ENCODE measurements around the gene CKS1B. TPM values are rescaled to one million over a fixed set of nuclear protein-coding genes. Genes with fewer than 3 reads are reported as not detected.

The CKS1B gene
- total and polyA plus RNA-seq, 9 of the 15 experiments (the other 6 are each of a cell fraction or from before 2014, with no cell fraction given): 215 to 1,103 (median 460) TPM

DNA sequence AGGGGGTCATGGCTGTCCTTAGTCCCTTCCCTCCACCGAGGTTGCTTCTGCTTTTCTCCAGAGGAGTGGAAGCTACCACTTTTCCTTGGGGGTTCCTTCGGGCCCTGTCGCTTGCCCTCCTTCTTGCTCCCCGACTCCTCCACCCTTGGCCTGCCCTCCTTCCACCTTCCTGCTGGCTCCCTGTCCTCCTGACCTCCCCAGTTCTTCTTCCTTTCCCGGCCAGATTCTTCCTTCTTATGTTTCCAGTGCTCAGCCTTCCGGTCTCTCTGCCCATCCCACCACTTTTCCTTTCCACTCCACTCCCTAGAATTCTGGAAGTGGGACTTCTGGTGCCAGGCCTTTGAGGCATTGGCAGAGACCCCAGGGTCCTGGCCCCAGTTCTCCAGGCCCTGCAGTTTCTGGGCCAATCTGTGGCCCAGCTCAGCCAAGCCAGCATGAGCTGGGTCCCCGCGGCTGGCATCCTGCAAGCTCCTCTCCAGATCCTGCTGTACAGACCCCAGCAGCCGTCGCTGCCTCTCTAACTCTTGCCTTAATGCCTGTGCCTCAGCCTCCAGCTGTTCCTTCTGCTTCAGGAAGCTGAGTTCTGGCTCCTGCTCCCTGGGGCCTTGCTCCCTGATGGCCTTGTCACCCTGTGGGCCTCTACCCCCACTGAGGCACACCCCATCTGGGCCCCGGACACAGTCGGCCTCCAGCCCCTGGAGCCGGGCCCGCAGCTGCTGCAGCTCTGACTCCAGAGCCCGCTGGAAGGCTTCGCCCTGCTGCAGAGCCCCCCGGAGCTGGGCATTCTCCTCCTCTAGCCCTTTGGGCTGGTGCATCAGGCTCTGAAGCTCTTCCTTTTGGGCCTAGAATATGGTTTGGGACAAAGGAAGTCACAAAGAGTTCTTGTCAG is 28.3 kb upstream of the CKS1B start:
- in situ Hi-C loops (cut with MboI): no loop called here
- Histone ChIP-seq H3K4me1 (replicated peaks in 1 of 2; ENCODE audit: control insufficient read depth in 2 of 2, insufficient read depth in 2 of 2, low read length in 2 of 2) (peaks cover 25 to 50% of the 10 kb centered on the region in 2 experiments; a peak in 4 of 5 replicates), H3K9ac (ENCODE audit: insufficient read depth in 1 of 2, low read depth in 2 of 2, low read length in 2 of 2) (peak overlapping the region in 1 of 2 experiments; percentile 69; a peak in 2 of 4 replicates), H3K27me3 (ENCODE audit: control insufficient read depth in 2 of 2, insufficient read depth in 2 of 2, low read length in 2 of 2) (no peaks in the 10 kb centered on the region), H3K4me3 (no peak overlapping the region), H3K4me2 (ENCODE audit: insufficient read depth, low read length) (no peak overlapping the region), H3K36me3 (ENCODE audit: control insufficient read depth, insufficient read depth, low read length) (no peaks in the 10 kb centered on the region; the same call in 2 of the 3 replicates), H3K9me1 (ENCODE audit: control insufficient read depth, insufficient read depth, low read length) (no peaks in the 10 kb centered on the region), H3K79me2 (ENCODE audit: control insufficient read depth, insufficient read depth, low read length) (no peaks in the 10 kb centered on the region), H3K9me3 (replicated peaks; ENCODE audit: control insufficient read depth, insufficient read depth, low read depth, low read length) (no peaks in the 10 kb centered on the region), H2AFZ (ENCODE audit: low read depth, low read length) (no peak overlapping the region), H3K27ac (ENCODE audit: extremely low read depth, low read depth, low read length) (no peak overlapping the region), H4K20me1 (replicated peaks; ENCODE audit: control insufficient read depth, insufficient read depth, low read length) (0 out of 2 replicates have a peak, but pooled peaks cover 3% of the 10 kb centered on the region)
- CTCF ChIA-PET (ENCODE audit: low intra/inter-chr PET ratio): interaction anchor here (0.7 kb wide), 1 partner anchor 117 kb away, joined by 4 read pairs; no protein-coding TSS in a partner anchor
- FAIRE-seq: no peak
- no peak for DNase-seq (ENCODE audit: extremely low read depth in 1 of 4, low spot score in 3 of 4)
- intact Hi-C loops (cut with micrococcal nuclease): no loop called here
- TF ChIP-seq, protein P1, sequence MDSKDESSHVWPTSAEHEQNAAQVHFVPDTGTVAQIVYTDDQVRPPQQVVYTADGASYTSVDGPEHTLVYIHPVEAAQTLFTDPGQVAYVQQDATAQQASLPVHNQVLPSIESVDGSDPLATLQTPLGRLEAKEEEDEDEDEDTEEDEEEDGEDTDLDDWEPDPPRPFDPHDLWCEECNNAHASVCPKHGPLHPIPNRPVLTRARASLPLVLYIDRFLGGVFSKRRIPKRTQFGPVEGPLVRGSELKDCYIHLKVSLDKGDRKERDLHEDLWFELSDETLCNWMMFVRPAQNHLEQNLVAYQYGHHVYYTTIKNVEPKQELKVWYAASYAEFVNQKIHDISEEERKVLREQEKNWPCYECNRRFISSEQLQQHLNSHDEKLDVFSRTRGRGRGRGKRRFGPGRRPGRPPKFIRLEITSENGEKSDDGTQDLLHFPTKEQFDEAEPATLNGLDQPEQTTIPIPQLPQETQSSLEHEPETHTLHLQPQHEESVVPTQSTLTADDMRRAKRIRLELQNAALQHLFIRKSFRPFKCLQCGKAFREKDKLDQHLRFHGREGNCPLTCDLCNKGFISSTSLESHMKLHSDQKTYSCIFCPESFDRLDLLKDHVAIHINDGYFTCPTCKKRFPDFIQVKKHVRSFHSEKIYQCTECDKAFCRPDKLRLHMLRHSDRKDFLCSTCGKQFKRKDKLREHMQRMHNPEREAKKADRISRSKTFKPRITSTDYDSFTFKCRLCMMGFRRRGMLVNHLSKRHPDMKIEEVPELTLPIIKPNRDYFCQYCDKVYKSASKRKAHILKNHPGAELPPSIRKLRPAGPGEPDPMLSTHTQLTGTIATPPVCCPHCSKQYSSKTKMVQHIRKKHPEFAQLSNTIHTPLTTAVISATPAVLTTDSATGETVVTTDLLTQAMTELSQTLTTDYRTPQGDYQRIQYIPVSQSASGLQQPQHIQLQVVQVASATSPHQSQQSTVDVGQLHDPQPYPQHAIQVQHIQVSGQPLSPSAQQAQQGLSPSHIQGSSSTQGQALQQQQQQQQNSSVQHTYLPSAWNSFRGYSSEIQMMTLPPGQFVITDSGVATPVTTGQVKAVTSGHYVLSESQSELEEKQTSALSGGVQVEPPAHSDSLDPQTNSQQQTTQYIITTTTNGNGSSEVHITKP (IDR thresholded peaks at IDR 0.05; ENCODE audit: partially characterized antibody): peak; percentile 72
- TF ChIP-seq POLR2AphosphoS5 (IDR thresholded peaks at IDR 0.05; ENCODE audit: control insufficient read depth, insufficient read depth, low read depth, low read length): no peak
- TF ChIP-seq RBM17 (IDR thresholded peaks at IDR 0.05; ENCODE audit: borderline replicate concordance, low read depth, low read length): no peak
- no peak for TF ChIP-seq ZNF764 (CRISPR knock-in tag; IDR thresholded peaks at IDR 0.05; ENCODE audit: low read depth)
- TF ChIP-seq SREBF1 (IDR thresholded peaks at IDR 0.05; ENCODE audit: borderline replicate concordance, low read depth, low read length): no peak
- no peak for TF ChIP-seq CTBP1 (IDR thresholded peaks at IDR 0.05; ENCODE audit: borderline replicate concordance)
- TF ChIP-seq TFAP4 (CRISPR knock-in tag; IDR thresholded peaks at IDR 0.05; ENCODE audit: borderline replicate concordance): no peak
- TF ChIP-seq NR4A1 (CRISPR knock-in tag; IDR thresholded peaks at IDR 0.05): no peak
- no peak for TF ChIP-seq NR4A1 (tag; IDR thresholded peaks at IDR 0.05)
- BruUV-seq (replicated peaks): no TSS peak
- POLR2A ChIA-PET: interaction anchor here (0.6 to 1.0 kb wide), 4 partner anchors 8 to 49 kb away, joined by 3 to 4 read pairs (median 4); partner anchors contain the start of genes PBXIP1 and PMVK
- 75% methylated on average over 17 of the region's 17 CpGs for WGBS (ENCODE audit: insufficient coverage, low coverage, missing lambda C conversion rate)
- ATAC-seq: no peak
